ENCODE data around the gene NTM.

NTM gene

GRCh38 chr11:132263875-132264274 is 893.5 kb downstream of the NTM start:
- no peaks in the 10 kb centered on the region for H3K9me3 ChIP-seq (ENCODE audit: control insufficient read depth, insufficient read depth, low read length)
- H3K4me3 ChIP-seq (ENCODE audit: low read depth, low read length): no peak overlapping the region
- no peaks in the 10 kb centered on the region for H3K27me3 ChIP-seq (ENCODE audit: control insufficient read depth, insufficient read depth, low read length)
- H3K9ac ChIP-seq (ENCODE audit: low read depth, low read length): no peak overlapping the region
- H3K36me3 ChIP-seq (ENCODE audit: control insufficient read depth, insufficient read depth, low read length): no peaks in the 10 kb centered on the region
- no peaks in the 10 kb centered on the region for H3K4me1 ChIP-seq (ENCODE audit: control insufficient read depth, insufficient read depth, low read length)

- Histone ChIP-seq H3K36me3 (ENCODE audit: control insufficient read depth, insufficient read depth, low read length) (no peaks in the 10 kb centered on the region), H3K9me3 (ENCODE audit: control insufficient read depth, insufficient read depth, low read length) (no peaks in the 10 kb centered on the region), H3K9ac (ENCODE audit: low read depth, low read length) (no peak overlapping the region), H3K4me3 (ENCODE audit: low read depth, low read length) (no peak overlapping the region), H3K27me3 (ENCODE audit: control insufficient read depth, insufficient read depth, low read length) (no peaks in the 10 kb centered on the region), H3K4me1 (ENCODE audit: control insufficient read depth, insufficient read depth, low read length) (no peaks in the 10 kb centered on the region)
Observed at GRCh38 chr11:132264616-132265015, 894.2 kb downstream of the NTM start.

- no peak overlapping the region for H3K4me3 ChIP-seq (ENCODE audit: low read depth, low read length)
- no peaks in the 10 kb centered on the region for H3K9me3 ChIP-seq (ENCODE audit: control insufficient read depth, insufficient read depth, low read length)
- no peaks in the 10 kb centered on the region for H3K27me3 ChIP-seq (ENCODE audit: control insufficient read depth, insufficient read depth, low read length)
- H3K4me1 ChIP-seq (ENCODE audit: control insufficient read depth, insufficient read depth, low read length): peaks cover 4% of the 10 kb centered on the region
- H3K36me3 ChIP-seq (ENCODE audit: control insufficient read depth, insufficient read depth, low read length): no peaks in the 10 kb centered on the region
- no peak overlapping the region for H3K9ac ChIP-seq (ENCODE audit: low read depth, low read length)
Observed at GRCh38 chr11:132278801-132279574, 908.6 kb downstream of the NTM start.

GRCh38 chr11:132284048-132284447 is 913.6 kb downstream of the NTM start:
- no peaks in the 10 kb centered on the region for H3K9me3 ChIP-seq (ENCODE audit: control insufficient read depth, insufficient read depth, low read length)
- H3K36me3 ChIP-seq (ENCODE audit: control insufficient read depth, insufficient read depth, low read length): no peaks in the 10 kb centered on the region
- peaks cover 7% of the 10 kb centered on the region for H3K4me1 ChIP-seq (ENCODE audit: control insufficient read depth, insufficient read depth, low read length)
- H3K9ac ChIP-seq (ENCODE audit: low read depth, low read length): no peak overlapping the region
- no peak overlapping the region for H3K4me3 ChIP-seq (ENCODE audit: low read depth, low read length)
- peaks cover 2% of the 10 kb centered on the region for H3K27me3 ChIP-seq (ENCODE audit: control insufficient read depth, insufficient read depth, low read length)

DNA sequence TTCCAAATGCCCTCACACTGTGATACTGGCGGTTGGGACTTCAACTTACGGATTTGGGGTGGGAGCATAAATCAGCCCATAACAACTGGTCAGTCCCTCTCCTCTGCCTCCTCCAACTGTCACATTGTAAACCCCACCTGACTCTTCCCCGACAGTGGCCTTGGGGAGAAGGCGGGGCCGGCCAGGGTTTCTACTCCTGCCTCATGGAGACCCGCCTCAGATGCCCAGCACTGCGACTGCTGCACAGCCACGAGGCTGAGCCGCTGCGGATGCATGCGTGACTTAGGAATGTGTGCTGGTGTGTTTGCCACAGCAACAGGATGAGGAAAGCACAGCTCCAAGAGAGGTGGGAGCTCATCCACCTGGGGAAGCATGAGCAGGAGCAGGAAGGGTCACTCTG is 914.2 kb downstream of the NTM start:
- Histone ChIP-seq H3K4me1 (ENCODE audit: control insufficient read depth, insufficient read depth, low read length) (peaks cover 7% of the 10 kb centered on the region), H3K9me3 (ENCODE audit: control insufficient read depth, insufficient read depth, low read length) (no peaks in the 10 kb centered on the region), H3K27me3 (ENCODE audit: control insufficient read depth, insufficient read depth, low read length) (peaks cover 2% of the 10 kb centered on the region), H3K9ac (ENCODE audit: low read depth, low read length) (no peak overlapping the region), H3K36me3 (ENCODE audit: control insufficient read depth, insufficient read depth, low read length) (no peaks in the 10 kb centered on the region), H3K4me3 (ENCODE audit: low read depth, low read length) (no peak overlapping the region)

DNA sequence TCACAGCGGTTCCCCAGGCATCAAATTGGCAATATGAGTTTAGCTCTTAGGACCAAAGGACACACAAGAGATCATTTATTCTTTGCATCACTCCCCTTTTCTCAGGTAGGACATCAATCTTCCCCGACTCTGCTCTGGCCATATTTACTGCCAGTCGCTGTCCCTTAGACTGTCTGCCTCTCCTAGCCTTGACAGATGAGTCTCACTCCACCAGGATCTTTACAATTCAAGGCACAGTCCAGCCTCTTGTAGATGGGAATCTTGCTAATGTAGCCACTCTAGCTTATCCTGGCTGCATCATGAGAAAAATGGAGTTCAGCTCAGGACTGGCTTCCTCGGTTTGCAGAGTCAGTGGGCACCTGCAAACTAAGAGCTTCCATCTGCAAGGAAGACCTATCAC is 915.2 kb downstream of the NTM start:
- Histone ChIP-seq H3K36me3 (ENCODE audit: control insufficient read depth, insufficient read depth, low read length) (no peaks in the 10 kb centered on the region), H3K9ac (ENCODE audit: low read depth, low read length) (no peak overlapping the region)

DNA sequence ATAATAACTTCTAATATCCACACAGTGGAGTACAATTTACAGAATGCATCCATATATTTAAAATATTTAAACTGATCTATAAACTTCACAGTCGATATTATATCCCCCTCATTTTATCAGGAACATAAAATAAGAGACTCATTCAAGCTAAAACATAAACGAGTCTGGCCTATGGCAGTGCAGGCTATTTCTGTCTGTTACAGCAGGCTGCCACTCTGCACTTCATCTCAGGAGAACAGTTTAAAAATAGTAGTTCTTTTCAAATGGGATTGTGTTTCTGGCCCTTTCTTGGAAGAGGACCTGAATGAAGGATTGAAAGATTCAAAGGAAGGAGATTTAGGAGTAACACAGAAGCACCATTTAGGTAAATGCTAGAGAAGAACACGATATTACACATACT is 915.7 kb downstream of the NTM start:
- no peaks in the 10 kb centered on the region for H3K36me3 ChIP-seq (ENCODE audit: control insufficient read depth, insufficient read depth, low read length)
- no peak overlapping the region for H3K4me3 ChIP-seq (ENCODE audit: low read depth, low read length)
- H3K9ac ChIP-seq (ENCODE audit: low read depth, low read length): no peak overlapping the region
- peaks cover 2% of the 10 kb centered on the region for H3K27me3 ChIP-seq (ENCODE audit: control insufficient read depth, insufficient read depth, low read length)
- H3K4me1 ChIP-seq (ENCODE audit: control insufficient read depth, insufficient read depth, low read length): peaks cover 7% of the 10 kb centered on the region
- H3K9me3 ChIP-seq (ENCODE audit: control insufficient read depth, insufficient read depth, low read length): no peaks in the 10 kb centered on the region

More for the DNA sequence above, 915.2 kb downstream of the NTM start:
- no peaks in the 10 kb centered on the region for H3K9me3 ChIP-seq (ENCODE audit: control insufficient read depth, insufficient read depth, low read length)
- no peak overlapping the region for H3K4me3 ChIP-seq (ENCODE audit: low read depth, low read length)
- peaks cover 2% of the 10 kb centered on the region for H3K27me3 ChIP-seq (ENCODE audit: control insufficient read depth, insufficient read depth, low read length)
- H3K4me1 ChIP-seq (ENCODE audit: control insufficient read depth, insufficient read depth, low read length): peaks cover 7% of the 10 kb centered on the region

- Histone ChIP-seq H3K27me3 (ENCODE audit: control insufficient read depth, insufficient read depth, low read length) (peaks cover 2% of the 10 kb centered on the region), H3K9me3 (ENCODE audit: control insufficient read depth, insufficient read depth, low read length) (no peaks in the 10 kb centered on the region), H3K36me3 (ENCODE audit: control insufficient read depth, insufficient read depth, low read length) (no peaks in the 10 kb centered on the region), H3K9ac (ENCODE audit: low read depth, low read length) (no peak overlapping the region), H3K4me3 (ENCODE audit: low read depth, low read length) (no peak overlapping the region), H3K4me1 (ENCODE audit: control insufficient read depth, insufficient read depth, low read length) (peaks cover 7% of the 10 kb centered on the region)
Observed at GRCh38 chr11:132288036-132288435, 917.6 kb downstream of the NTM start.

- H3K27me3 ChIP-seq (ENCODE audit: control insufficient read depth, insufficient read depth, low read length): peaks cover 2% of the 10 kb centered on the region
- H3K36me3 ChIP-seq (ENCODE audit: control insufficient read depth, insufficient read depth, low read length): no peaks in the 10 kb centered on the region
- no peaks in the 10 kb centered on the region for H3K4me1 ChIP-seq (ENCODE audit: control insufficient read depth, insufficient read depth, low read length)
- H3K4me3 ChIP-seq (ENCODE audit: low read depth, low read length): no peak overlapping the region
- H3K9me3 ChIP-seq (ENCODE audit: control insufficient read depth, insufficient read depth, low read length): no peaks in the 10 kb centered on the region
- H3K9ac ChIP-seq (ENCODE audit: low read depth, low read length): no peak overlapping the region
Observed at GRCh38 chr11:132289590-132290256, 919.3 kb downstream of the NTM start.

- Histone ChIP-seq H3K4me1 (ENCODE audit: control insufficient read depth, insufficient read depth, low read length) (no peaks in the 10 kb centered on the region), H3K4me3 (ENCODE audit: low read depth, low read length) (no peak overlapping the region), H3K9me3 (ENCODE audit: control insufficient read depth, insufficient read depth, low read length) (no peaks in the 10 kb centered on the region), H3K27me3 (ENCODE audit: control insufficient read depth, insufficient read depth, low read length) (no peaks in the 10 kb centered on the region), H3K9ac (ENCODE audit: low read depth, low read length) (no peak overlapping the region), H3K36me3 (ENCODE audit: control insufficient read depth, insufficient read depth, low read length) (no peaks in the 10 kb centered on the region)
Observed at GRCh38 chr11:132293586-132293985, 923.2 kb downstream of the NTM start.

DNA sequence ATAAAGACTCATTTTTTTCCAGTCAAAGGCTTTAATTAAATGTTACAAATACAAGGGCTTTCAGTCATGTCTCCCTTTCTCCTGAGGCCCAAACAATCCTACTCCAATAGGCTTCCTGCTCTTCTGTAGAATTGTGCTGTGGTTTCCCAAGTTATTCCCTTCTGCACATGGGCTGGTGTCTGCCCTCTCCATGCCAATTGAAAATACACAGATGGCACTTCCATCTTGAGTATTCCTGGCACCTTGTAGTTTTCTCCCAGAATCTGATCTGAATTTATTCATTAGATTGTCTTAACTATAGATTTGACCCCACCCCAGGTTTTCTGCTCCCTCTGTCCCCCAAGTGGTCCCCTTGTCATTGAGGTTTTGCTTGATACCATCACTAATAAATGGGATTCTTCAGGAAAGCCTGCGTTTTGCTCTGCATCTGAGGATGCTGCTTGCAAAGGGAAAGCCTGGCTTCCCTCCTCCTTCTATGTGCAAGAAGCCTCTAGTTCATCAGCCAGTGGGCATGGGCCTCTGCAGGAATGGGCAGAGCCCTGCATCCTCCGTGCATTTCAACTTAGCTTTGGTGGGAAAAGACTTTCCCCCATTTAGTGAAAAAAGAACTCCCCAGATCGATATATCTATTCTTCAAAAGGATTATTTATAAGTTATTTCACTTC is 926.7 kb downstream of the NTM start:
- Histone ChIP-seq H3K27me3 (ENCODE audit: control insufficient read depth, insufficient read depth, low read length) (no peaks in the 10 kb centered on the region), H3K4me1 (ENCODE audit: control insufficient read depth, insufficient read depth, low read length) (no peaks in the 10 kb centered on the region), H3K9ac (ENCODE audit: low read depth, low read length) (no peak overlapping the region), H3K36me3 (ENCODE audit: control insufficient read depth, insufficient read depth, low read length) (no peaks in the 10 kb centered on the region), H3K4me3 (ENCODE audit: low read depth, low read length) (no peak overlapping the region), H3K9me3 (ENCODE audit: control insufficient read depth, insufficient read depth, low read length) (no peaks in the 10 kb centered on the region)

- no peak overlapping the region for H3K4me3 ChIP-seq (ENCODE audit: low read depth, low read length)
- no peaks in the 10 kb centered on the region for H3K36me3 ChIP-seq (ENCODE audit: control insufficient read depth, insufficient read depth, low read length)
- no peaks in the 10 kb centered on the region for H3K4me1 ChIP-seq (ENCODE audit: control insufficient read depth, insufficient read depth, low read length)
- no peak overlapping the region for H3K9ac ChIP-seq (ENCODE audit: low read depth, low read length)
- H3K9me3 ChIP-seq (ENCODE audit: control insufficient read depth, insufficient read depth, low read length): no peaks in the 10 kb centered on the region
- H3K27me3 ChIP-seq (ENCODE audit: control insufficient read depth, insufficient read depth, low read length): no peaks in the 10 kb centered on the region
Observed at GRCh38 chr11:132298357-132298756, 927.9 kb downstream of the NTM start.
